IMR-90 (cell line): ENCODE measurements around the gene PITPNM1. TPM values are rescaled to one million over a fixed set of nuclear protein-coding genes. Genes with fewer than 3 reads are reported as not detected.

Experiments used
- ATAC-seq: fragments of 200-7000 bp; cut with Tn5 transposase; 2 replicates; pipeline ENCODE4 v1.9.1; 2020; ENCODE audit warnings: low read depth, mild to moderate bottlenecking, moderate library complexity
- BruUV-seq: library from RNA; stranded (reverse); fragments of 400-500 nt; replicated peaks from 2 replicates; lab custom pipeline; 2021; lab: Mats Ljungman, UMichigan
- CTCF ChIA-PET: fragments of 300-600 bp; formaldehyde crosslinking; extraction: SDS; loops from one replicate; lab custom pipeline; 2021; ENCODE audit warnings: antibody characterized with exemption; lab: Yijun Ruan, JAX
- POLR2A ChIA-PET: fragments of 300-600 bp; sonication (Branson Sonifier 250); formaldehyde crosslinking; loops from one replicate; lab custom pipeline; 2022; ENCODE audit warnings: antibody characterized with exemption; ENCODE audit not compliant: unreplicated experiment; lab: Charles Lee
- DNase-seq: peaks from one replicate; pipeline ENCODE4 v3.0.0; 2013
- H2AFZ ChIP-seq: replicated peaks from 2 replicates; pipeline ENCODE3; 2013; ENCODE audit warnings: low read length, mild to moderate bottlenecking; ENCODE audit not compliant: poor library complexity
- H2AK5ac ChIP-seq: 2 replicates; pipeline ENCODE4 v1.6.1; 2013; ENCODE audit warnings: low read depth, low read length, inconsistent platforms
- H2AK9ac ChIP-seq: replicated peaks from 2 replicates; pipeline ENCODE3; 2013; ENCODE audit warnings: mild to moderate bottlenecking, low read depth, low read length, moderate library complexity; ENCODE audit not compliant: poor library complexity
- H2BK120ac ChIP-seq: 2 replicates; pipeline ENCODE4 v1.6.1; 2013; ENCODE audit warnings: low read depth, low read length, inconsistent platforms
- H2BK15ac ChIP-seq: 3 replicates; pipeline ENCODE4 v1.6.1; 2013; ENCODE audit warnings: low read depth, low read length, inconsistent platforms
- H2BK20ac ChIP-seq: 2 replicates; pipeline ENCODE4 v1.6.1; 2013; ENCODE audit warnings: low read depth, mild to moderate bottlenecking, inconsistent platforms, low read length, moderate library complexity
- H2BK5ac ChIP-seq: 2 replicates; pipeline ENCODE4 v1.6.1; 2013; ENCODE audit warnings: mild to moderate bottlenecking, low read depth, low read length, inconsistent platforms; ENCODE audit not compliant: poor library complexity, severe bottlenecking
- H3K14ac ChIP-seq: replicated peaks from 2 replicates; pipeline ENCODE4 v1.6.1; 2013; ENCODE audit warnings: low read depth, low read length, inconsistent platforms
- H3K18ac ChIP-seq: 2 replicates; pipeline ENCODE4 v1.6.1; 2013; ENCODE audit warnings: low read depth, low read length, control low read depth
- H3K23ac ChIP-seq: 2 replicates; pipeline ENCODE4 v1.6.1; 2013; ENCODE audit warnings: low read depth, low read length, inconsistent platforms
- H3K27ac ChIP-seq: 2 replicates; pipeline ENCODE4 v1.5.1; 2013; ENCODE audit warnings: mild to moderate bottlenecking, control low read depth, low read length; ENCODE audit not compliant: insufficient read depth
- H3K27me3 ChIP-seq: 2 replicates; pipeline ENCODE4 v1.6.1; 2013; ENCODE audit warnings: low read length; ENCODE audit not compliant: control insufficient read depth, insufficient read depth
- H3K36me3 ChIP-seq: 2 replicates; pipeline ENCODE4 v1.6.1; 2013; ENCODE audit warnings: low read length, mixed read lengths; ENCODE audit not compliant: control insufficient read depth, insufficient read depth
- H3K4ac ChIP-seq: 2 replicates; pipeline ENCODE4 v1.6.1; 2013; ENCODE audit warnings: low read depth, low read length, inconsistent platforms
- H3K4me1 ChIP-seq: 2 replicates; pipeline ENCODE4 v1.6.1; 2013; ENCODE audit warnings: low read length, mixed read lengths; ENCODE audit not compliant: control insufficient read depth, insufficient read depth
- H3K4me2 ChIP-seq: 2 replicates; pipeline ENCODE4 v1.6.1; 2013; ENCODE audit warnings: low read depth, mild to moderate bottlenecking, control low read depth, low read length, moderate library complexity
- H3K4me3 ChIP-seq: 2 replicates; pipeline ENCODE4 v1.5.1; 2013; ENCODE audit warnings: low read depth, mild to moderate bottlenecking, control low read depth, low read length, moderate library complexity; ENCODE audit not compliant: insufficient read depth
- H3K56ac ChIP-seq: 2 replicates; pipeline ENCODE4 v1.6.1; 2013; ENCODE audit warnings: low read length, inconsistent platforms; ENCODE audit not compliant: insufficient read depth; ENCODE audit errors: extremely low read depth
- H3K79me1 ChIP-seq, 2 experiments: 2 replicates each; pipeline ENCODE4 v1.6.1; 2013; ENCODE audit warnings: low read length in 2 of 2, inconsistent platforms in 1 of 2, low read depth in 1 of 2
- H3K9ac ChIP-seq: 2 replicates; pipeline ENCODE4 v1.6.1; 2013; ENCODE audit warnings: low read depth, low read length, control low read depth
- H3K9me1 ChIP-seq: 2 replicates; pipeline ENCODE4 v1.6.1; 2013; ENCODE audit warnings: low read length, inconsistent platforms; ENCODE audit not compliant: insufficient read depth
- H3K9me3 ChIP-seq: 2 replicates; pipeline ENCODE4 v1.6.1; 2013; ENCODE audit warnings: low read length; ENCODE audit not compliant: control insufficient read depth, insufficient read depth
- H4K20me1 ChIP-seq: 2 replicates; pipeline ENCODE4 v1.6.1; 2013; ENCODE audit warnings: low read length, inconsistent platforms; ENCODE audit not compliant: insufficient read depth
- H4K5ac ChIP-seq: 2 replicates; pipeline ENCODE4 v1.6.1; 2013; ENCODE audit warnings: mild to moderate bottlenecking, low read depth, low read length, control low read depth
- H4K8ac ChIP-seq, 2 experiments: 2 replicates each; pipeline ENCODE4 v1.6.1; 2013; ENCODE audit warnings: low read depth in 2 of 2, low read length in 2 of 2, control low read depth in 1 of 2, inconsistent platforms in 1 of 2
- H4K91ac ChIP-seq: 2 replicates; pipeline ENCODE4 v1.6.1; 2013; ENCODE audit warnings: low read depth, low read length, inconsistent platforms; ENCODE audit not compliant: insufficient read depth
- BHLHE40 ChIP-seq: fragments of 150-350 bp; IDR thresholded peaks from 2 replicates; pipeline ENCODE4 v1.6.1; 2016; ENCODE audit warnings: mild to moderate bottlenecking, low read depth, low read length
- CEBPB ChIP-seq: IDR thresholded peaks from 2 replicates; pipeline ENCODE4 v1.6.1; 2012; ENCODE audit warnings: low read depth, low read length, improper control_type of control experiment
- CHD1 ChIP-seq: IDR thresholded peaks from 2 replicates; pipeline ENCODE4 v1.6.1; 2012; ENCODE audit warnings: low read depth, low read length, improper control_type of control experiment
- FOS ChIP-seq: fragments of 150-350 bp; IDR thresholded peaks from 2 replicates; pipeline ENCODE4 v1.6.1; 2016; ENCODE audit warnings: low read depth, low read length
- MAFK ChIP-seq: IDR thresholded peaks from 2 replicates; pipeline ENCODE4 v1.6.1; 2012; ENCODE audit warnings: low read depth, low read length, improper control_type of control experiment
- MAZ ChIP-seq: IDR thresholded peaks from 2 replicates; pipeline ENCODE4 v1.6.1; 2012; ENCODE audit warnings: low read depth, mild to moderate bottlenecking, low read length, improper control_type of control experiment, moderate library complexity, borderline replicate concordance
- MXI1 ChIP-seq: IDR thresholded peaks from 2 replicates; pipeline ENCODE4 v1.6.1; 2012; ENCODE audit warnings: low read depth, mild to moderate bottlenecking, low read length, moderate library complexity, borderline replicate concordance
- NFE2L2 ChIP-seq: fragments of 150-350 bp; IDR thresholded peaks from 2 replicates; pipeline ENCODE4 v1.6.1; 2016; ENCODE audit warnings: low read depth, mild to moderate bottlenecking, low read length
- POLR2A ChIP-seq: IDR thresholded peaks from 2 replicates; pipeline ENCODE4 v1.6.1; 2012; ENCODE audit warnings: mild to moderate bottlenecking, low read depth, low read length
- RAD21 ChIP-seq: IDR thresholded peaks from 2 replicates; pipeline ENCODE4 v1.6.1; 2012; ENCODE audit warnings: low read length, improper control_type of control experiment
- RCOR1 ChIP-seq: IDR thresholded peaks from 2 replicates; pipeline ENCODE4 v1.6.1; 2012; ENCODE audit warnings: mild to moderate bottlenecking, low read length, improper control_type of control experiment; ENCODE audit not compliant: insufficient replicate concordance
- RFX5 ChIP-seq: IDR thresholded peaks from 2 replicates; pipeline ENCODE4 v1.8.0; 2012; ENCODE audit warnings: low read depth, mild to moderate bottlenecking, low read length, moderate library complexity
- SMC3 ChIP-seq: fragments of 150-350 bp; IDR thresholded peaks from 2 replicates; pipeline ENCODE4 v1.6.1; 2016; ENCODE audit warnings: low read depth, mild to moderate bottlenecking, antibody characterized with exemption, low read length, moderate library complexity
- WGBS, 2 experiments: methylation state at CpG; one replicate each; pipeline versions ENCODE4 v1.1.5 to v1.1.7; 2013; ENCODE audit warnings: missing lambda C conversion rate in 2 of 2; ENCODE audit not compliant: insufficient read length in 1 of 2; ENCODE audit errors: extremely low coverage in 2 of 2; 5-methylcytosine and 5-hydroxymethylcytosine counted together
- dilution Hi-C: fragments of 300-500 bp; cut with HindIII; formaldehyde crosslinking; loops from one replicate; pipeline ENCODE4 v1.14.3; 2018; ENCODE audit warnings: low sequenced_read_pairs; ENCODE audit not compliant: unreplicated experiment
- in situ Hi-C: fragments of 300-500 bp; cut with MboI; formaldehyde crosslinking; loops from 3 replicates; pipeline ENCODE4 v1.14.3; 2019; ENCODE audit warnings: low sequenced_read_pairs, inconsistent platforms, mixed read lengths
- intact Hi-C: fragments of 100-400 bp; cut with micrococcal nuclease; formaldehyde crosslinking; loops from 2 replicates; pipeline ENCODE4 v1.10.0; 2022
- polyA plus RNA-seq, 3 experiments: library from polyadenylated mRNA; depleted of rRNA; stranded (reverse); fragments of >200 nt; gene quantifications; 2 replicates each; pipeline ENCODE4 v1.2.3, GENCODE V29; 2012; ENCODE audit warnings: low replicate concordance in 1 of 3
- total RNA-seq: library from RNA; depleted of rRNA; stranded (reverse); fragments of >200 nt; gene quantifications from 2 replicates; pipeline ENCODE4 v1.2.3, GENCODE V29; 2012
- TF ChIP-seq, protein P1 (sequence below): conservative IDR thresholded peaks from 2 replicates; pipeline ENCODE4 v1.5.1; 2012; ENCODE audit warnings: mild to moderate bottlenecking, low read depth, low read length, improper control_type of control experiment
- TF ChIP-seq, protein P2 (sequence below): fragments of 150-350 bp; IDR thresholded peaks from 2 replicates; pipeline ENCODE4 v1.6.1; 2016; ENCODE audit warnings: low read depth, mild to moderate bottlenecking, low read length, moderate library complexity, borderline replicate concordance
- TF ChIP-seq, protein P3 (sequence below): fragments of 150-350 bp; IDR thresholded peaks from 2 replicates; pipeline ENCODE4 v1.6.1; 2017; ENCODE audit warnings: mild to moderate bottlenecking, antibody characterized with exemption, low read length, low read depth

The PITPNM1 gene
- total and polyA plus RNA-seq, 2 of the 4 experiments (the other 2 are of a cell fraction): 5.0 to 15.4 TPM

DNA sequence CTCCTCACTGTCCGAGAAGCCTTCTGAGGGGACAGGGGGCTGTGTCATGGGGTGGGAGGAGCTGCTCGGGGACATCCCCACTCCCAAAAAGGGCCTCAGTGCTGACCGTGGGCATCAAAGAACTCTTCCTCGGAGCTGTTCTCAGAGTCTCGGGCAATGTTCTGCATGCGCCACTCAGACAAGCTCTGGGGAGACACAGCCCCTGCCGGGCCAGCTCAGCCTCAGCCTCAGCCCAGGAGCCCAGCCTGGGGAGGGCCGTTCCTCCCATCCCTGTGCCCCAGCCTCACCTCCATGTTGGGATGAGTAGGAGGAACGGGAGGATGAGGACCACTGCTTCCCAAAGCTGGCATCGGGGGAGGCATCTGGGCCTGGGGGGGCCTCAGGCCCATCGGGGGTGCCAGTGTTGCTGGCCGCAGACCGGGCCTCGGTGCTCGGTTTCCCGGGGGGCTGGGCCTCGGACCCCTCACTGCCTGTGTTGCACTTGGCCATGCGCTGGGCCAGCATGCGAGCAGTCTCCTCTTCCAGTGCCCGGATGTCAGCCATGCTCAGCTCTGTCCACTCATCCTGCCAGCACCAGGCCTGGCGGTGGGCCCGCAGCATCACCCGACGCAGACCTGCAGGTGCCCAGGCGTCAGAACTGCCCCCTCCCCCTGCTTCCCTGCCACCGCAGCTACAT lies 5.2 kb downstream of the PITPNM1 start:
- Histone ChIP-seq H3K4ac (no peak overlapping the region), H3K9me1 (peaks cover 4% of the 10 kb centered on the region), H2AK9ac (no peak overlapping the region), H3K27me3 (no peaks in the 10 kb centered on the region), H4K8ac (no peak overlapping the region), H4K91ac (no peak overlapping the region), H4K5ac (no peak overlapping the region), H3K18ac (no peak overlapping the region), H3K79me1 (peaks cover 4 to 27% of the 10 kb centered on the region in 2 experiments; a peak in 3 of 4 replicates), H2BK15ac (no peak overlapping the region), H3K9ac (no peak overlapping the region), H3K36me3 (peaks cover 26% of the 10 kb centered on the region), H4K20me1 (no peaks in the 10 kb centered on the region), H3K4me1 (peaks cover 3% of the 10 kb centered on the region; the same call in 1 of the 2 replicates), H2BK20ac (no peak overlapping the region), H3K14ac (no peak overlapping the region), H2BK5ac (no peak overlapping the region), H2AK5ac (no peak overlapping the region), H3K9me3 (no peaks in the 10 kb centered on the region), H3K23ac (no peak overlapping the region), H3K56ac (no peak overlapping the region), H3K27ac (no peak overlapping the region), H2BK120ac (no peak overlapping the region), H3K4me2 (no peak overlapping the region), H3K4me3 (no peak overlapping the region), H2AFZ (no peak overlapping the region)
- ATAC-seq (no peak), DNase-seq (no peak)
- in situ Hi-C loops (no loop called here), dilution Hi-C loops (no loop called here), intact Hi-C loops (no loop called here)
- WGBS, 2 experiments: 97% methylated on average over 8 of the region's 26 CpGs; no CpG with 5 or more reads in 1 of the 2 experiments
- TF ChIP-seq POLR2A (no peak), SMC3 (no peak), CEBPB (no peak), NFE2L2 (no peak), BHLHE40 (no peak), MXI1 (no peak), MAFK (no peak), RCOR1 (no peak), RAD21 (no peak), RFX5 (no peak), CHD1 (no peak), FOS (no peak), MAZ (no peak)
- TF ChIP-seq, protein P1, sequence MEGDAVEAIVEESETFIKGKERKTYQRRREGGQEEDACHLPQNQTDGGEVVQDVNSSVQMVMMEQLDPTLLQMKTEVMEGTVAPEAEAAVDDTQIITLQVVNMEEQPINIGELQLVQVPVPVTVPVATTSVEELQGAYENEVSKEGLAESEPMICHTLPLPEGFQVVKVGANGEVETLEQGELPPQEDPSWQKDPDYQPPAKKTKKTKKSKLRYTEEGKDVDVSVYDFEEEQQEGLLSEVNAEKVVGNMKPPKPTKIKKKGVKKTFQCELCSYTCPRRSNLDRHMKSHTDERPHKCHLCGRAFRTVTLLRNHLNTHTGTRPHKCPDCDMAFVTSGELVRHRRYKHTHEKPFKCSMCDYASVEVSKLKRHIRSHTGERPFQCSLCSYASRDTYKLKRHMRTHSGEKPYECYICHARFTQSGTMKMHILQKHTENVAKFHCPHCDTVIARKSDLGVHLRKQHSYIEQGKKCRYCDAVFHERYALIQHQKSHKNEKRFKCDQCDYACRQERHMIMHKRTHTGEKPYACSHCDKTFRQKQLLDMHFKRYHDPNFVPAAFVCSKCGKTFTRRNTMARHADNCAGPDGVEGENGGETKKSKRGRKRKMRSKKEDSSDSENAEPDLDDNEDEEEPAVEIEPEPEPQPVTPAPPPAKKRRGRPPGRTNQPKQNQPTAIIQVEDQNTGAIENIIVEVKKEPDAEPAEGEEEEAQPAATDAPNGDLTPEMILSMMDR: no peak
- TF ChIP-seq, protein P2, sequence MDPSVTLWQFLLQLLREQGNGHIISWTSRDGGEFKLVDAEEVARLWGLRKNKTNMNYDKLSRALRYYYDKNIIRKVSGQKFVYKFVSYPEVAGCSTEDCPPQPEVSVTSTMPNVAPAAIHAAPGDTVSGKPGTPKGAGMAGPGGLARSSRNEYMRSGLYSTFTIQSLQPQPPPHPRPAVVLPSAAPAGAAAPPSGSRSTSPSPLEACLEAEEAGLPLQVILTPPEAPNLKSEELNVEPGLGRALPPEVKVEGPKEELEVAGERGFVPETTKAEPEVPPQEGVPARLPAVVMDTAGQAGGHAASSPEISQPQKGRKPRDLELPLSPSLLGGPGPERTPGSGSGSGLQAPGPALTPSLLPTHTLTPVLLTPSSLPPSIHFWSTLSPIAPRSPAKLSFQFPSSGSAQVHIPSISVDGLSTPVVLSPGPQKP: no peak
- TF ChIP-seq, protein P3, sequence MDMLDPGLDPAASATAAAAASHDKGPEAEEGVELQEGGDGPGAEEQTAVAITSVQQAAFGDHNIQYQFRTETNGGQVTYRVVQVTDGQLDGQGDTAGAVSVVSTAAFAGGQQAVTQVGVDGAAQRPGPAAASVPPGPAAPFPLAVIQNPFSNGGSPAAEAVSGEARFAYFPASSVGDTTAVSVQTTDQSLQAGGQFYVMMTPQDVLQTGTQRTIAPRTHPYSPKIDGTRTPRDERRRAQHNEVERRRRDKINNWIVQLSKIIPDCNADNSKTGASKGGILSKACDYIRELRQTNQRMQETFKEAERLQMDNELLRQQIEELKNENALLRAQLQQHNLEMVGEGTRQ: no peak
- CTCF ChIA-PET: no interaction called here
- no TSS peak for BruUV-seq
- POLR2A ChIA-PET: no interaction called here
